CD4-positive, CD25-positive, alpha-beta regulatory T cell (primary cell): Measurements from ENCODE around the gene LCE2B. TPM values are rescaled to one million over a fixed set of nuclear protein-coding genes. Genes with fewer than 3 reads are reported as not detected.

Experiments used
- polyA plus RNA-seq, 4 donors: library from polyadenylated mRNA; unstranded; fragments of 300-500 nt; fragmentation: Illumina TruSeq; gene quantifications; one replicate each; pipeline ENCODE4 v1.2.3, GENCODE V29; 2021
- total RNA-seq: library from RNA; stranded (reverse); gene quantifications from one replicate; pipeline ENCODE4 v1.2.3, GENCODE V29; 2022

LCE2B gene
- total and polyA plus RNA-seq, 5 donors from 2014 or later: not detected

Other genes starting within 250 kb of the LCE2B start
- not detected for gene LCE5A, start 175.3 kb upstream of the LCE2B start, total RNA-seq
- not detected for gene LCE5A, start 175.3 kb upstream of the LCE2B start, polyA plus RNA-seq
- gene CRCT1, start 171.6 kb upstream of the LCE2B start, total RNA-seq: not detected
- not detected for gene CRCT1, start 171.6 kb upstream of the LCE2B start, polyA plus RNA-seq
- not detected for gene LCE3E, start 119.3 kb upstream of the LCE2B start, total RNA-seq
- not detected for gene LCE3E, start 119.3 kb upstream of the LCE2B start, polyA plus RNA-seq
- gene LCE3D, start 105.6 kb upstream of the LCE2B start, total RNA-seq: not detected
- gene LCE3D, start 105.6 kb upstream of the LCE2B start, polyA plus RNA-seq: not detected
- not detected for gene LCE3C, start 85.9 kb upstream of the LCE2B start, total RNA-seq
- not detected for gene LCE3C, start 85.9 kb upstream of the LCE2B start, polyA plus RNA-seq
- not detected for gene LCE3B, start 72.3 kb upstream of the LCE2B start, total RNA-seq
- gene LCE3B, start 72.3 kb upstream of the LCE2B start, polyA plus RNA-seq: not detected
- gene LCE3A, start 63.0 kb upstream of the LCE2B start, total RNA-seq: not detected
- gene LCE3A, start 63.0 kb upstream of the LCE2B start, polyA plus RNA-seq: not detected
- gene LCE2D, start 22.7 kb upstream of the LCE2B start, total RNA-seq: not detected
- not detected for gene LCE2D, start 22.7 kb upstream of the LCE2B start, polyA plus RNA-seq
- not detected for gene LCE2C, start 10.8 kb upstream of the LCE2B start, total RNA-seq
- gene LCE2C, start 10.8 kb upstream of the LCE2B start, polyA plus RNA-seq: not detected
- gene LCE2A, start 12.2 kb downstream of the LCE2B start, total RNA-seq: not detected
- gene LCE2A, start 12.2 kb downstream of the LCE2B start, polyA plus RNA-seq: not detected
- gene LCE4A, start 22.0 kb downstream of the LCE2B start, total RNA-seq: not detected
- gene LCE4A, start 22.0 kb downstream of the LCE2B start, polyA plus RNA-seq: not detected
- not detected for gene KPRP, start 71.9 kb downstream of the LCE2B start, total RNA-seq
- gene KPRP, start 71.9 kb downstream of the LCE2B start, polyA plus RNA-seq: not detected
- gene LCE1F, start 89.0 kb downstream of the LCE2B start, total RNA-seq: not detected
- gene LCE1F, start 89.0 kb downstream of the LCE2B start, polyA plus RNA-seq: not detected
- not detected for gene LCE1E, start 100.1 kb downstream of the LCE2B start, total RNA-seq
- not detected for gene LCE1E, start 100.1 kb downstream of the LCE2B start, polyA plus RNA-seq
- not detected for gene LCE1D, start 110.6 kb downstream of the LCE2B start, total RNA-seq
- gene LCE1D, start 110.6 kb downstream of the LCE2B start, polyA plus RNA-seq: not detected
- not detected for gene LCE1C, start 120.5 kb downstream of the LCE2B start, total RNA-seq
- not detected for gene LCE1C, start 120.5 kb downstream of the LCE2B start, polyA plus RNA-seq
- gene LCE1B, start 125.8 kb downstream of the LCE2B start, total RNA-seq: not detected
- not detected for gene LCE1B, start 125.8 kb downstream of the LCE2B start, polyA plus RNA-seq
- gene LCE1A, start 141.3 kb downstream of the LCE2B start, total RNA-seq: not detected
- gene LCE1A, start 141.3 kb downstream of the LCE2B start, polyA plus RNA-seq: not detected
- not detected for gene LCE6A, start 156.7 kb downstream of the LCE2B start, total RNA-seq
- not detected for gene LCE6A, start 156.7 kb downstream of the LCE2B start, polyA plus RNA-seq
- gene LCE7A, start 173.9 kb downstream of the LCE2B start, total RNA-seq: not detected
- not detected for gene LCE7A, start 173.9 kb downstream of the LCE2B start, polyA plus RNA-seq
- gene SMCP, start 192.2 kb downstream of the LCE2B start, total RNA-seq: not detected
- gene SMCP, start 192.2 kb downstream of the LCE2B start, polyA plus RNA-seq: not detected
- gene IVL, start 222.4 kb downstream of the LCE2B start, total RNA-seq: not detected
- not detected for gene IVL, start 222.4 kb downstream of the LCE2B start, polyA plus RNA-seq